Smooth muscle cell of the brain vasculature (primary cell): ENCODE results near the gene BCAS4.
A peak's percentile ranks its signal among the peaks of the same experiment; 100 is the strongest.

ENCODE experiments used
- DNase-seq: peaks from one replicate; pipeline ENCODE4 v3.0.0-alpha.2; 2012; ENCODE audit warnings: low read depth, low spot score

The BCAS4 gene

DNA sequence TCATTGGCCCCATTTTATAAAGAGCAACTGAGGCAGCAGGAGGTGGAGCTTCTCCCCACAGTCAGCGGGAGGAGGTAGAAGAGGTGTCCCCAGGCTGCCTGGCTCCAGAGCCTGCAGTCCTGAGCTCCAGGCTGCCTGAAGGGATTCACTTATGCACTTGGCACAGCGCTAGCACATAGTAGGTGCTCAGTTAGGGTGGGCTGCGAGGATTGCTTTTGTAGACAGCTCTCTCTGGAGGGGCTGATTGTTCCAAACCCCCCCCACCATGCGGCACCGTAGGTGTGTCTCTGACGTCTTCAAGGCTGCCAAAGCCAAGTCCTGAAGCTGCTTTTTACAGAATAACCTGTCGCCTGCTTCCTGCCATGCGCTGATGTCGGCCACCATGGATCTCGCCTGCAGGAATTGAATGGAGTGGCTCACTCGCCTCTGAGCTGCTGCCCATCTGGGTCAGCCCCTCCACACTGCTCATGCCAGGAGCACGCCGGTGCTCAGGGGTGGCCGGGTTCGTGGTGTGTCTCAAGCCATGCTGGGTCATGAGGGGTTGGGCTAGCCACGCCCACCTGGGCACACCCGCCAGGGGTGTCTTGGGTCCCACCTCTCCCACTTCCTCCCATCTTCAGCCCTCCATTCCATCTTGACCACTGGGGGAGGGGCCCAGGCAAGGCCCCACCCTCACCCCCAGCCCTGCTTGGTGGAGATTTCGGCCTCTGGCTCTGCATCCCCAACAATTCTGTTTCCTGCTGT, 59.8 kb downstream of the BCAS4 start:
- DNase-seq = no peak

DNA sequence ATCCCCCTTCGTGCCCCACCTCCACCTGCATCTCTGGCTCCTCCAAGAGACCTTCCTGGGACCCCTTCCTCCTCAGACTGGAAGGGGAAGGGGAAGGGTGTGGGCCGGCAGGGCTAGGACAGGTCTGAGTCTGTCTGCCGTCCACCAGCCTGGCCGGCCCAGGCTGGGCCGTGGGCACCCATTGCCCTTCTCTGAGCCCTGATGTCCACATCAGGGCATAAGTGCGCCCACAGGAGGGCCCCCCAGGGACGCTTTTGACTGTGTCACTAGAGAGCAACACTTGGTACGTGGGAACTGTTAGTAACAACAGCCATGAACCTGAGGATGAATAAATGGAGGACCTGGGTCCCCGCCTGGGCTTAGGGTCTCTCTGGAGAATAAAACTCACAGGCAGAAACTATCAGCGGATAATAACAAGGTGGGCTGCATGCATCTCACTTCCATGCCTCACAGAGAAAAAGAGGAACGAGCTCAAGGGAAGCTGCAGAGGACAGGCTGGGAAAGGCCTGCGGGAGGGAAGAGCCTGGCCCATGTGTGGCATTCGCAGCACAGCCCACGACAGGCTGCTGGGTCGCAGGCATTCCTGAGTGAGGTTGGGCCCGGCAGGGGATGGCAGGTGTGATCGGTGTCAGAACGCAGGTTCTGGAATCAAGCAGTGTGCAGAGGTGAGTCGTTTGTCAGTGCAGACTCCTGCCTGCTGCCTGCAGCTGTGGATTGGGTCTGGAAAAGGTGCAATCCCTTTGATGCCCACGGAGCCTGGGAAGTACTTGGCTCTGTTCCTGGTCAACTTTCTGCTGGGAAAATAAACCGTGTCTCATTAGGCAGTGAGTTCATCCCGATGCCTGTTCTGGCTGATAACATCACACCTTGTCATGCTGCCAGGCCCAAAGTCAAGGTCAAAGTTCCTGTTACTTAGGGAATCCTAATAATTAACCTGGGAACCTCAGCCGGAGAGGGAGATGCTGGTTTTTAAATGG, 60.9 kb downstream of the BCAS4 start:
- DNase-seq = no peak

DNA sequence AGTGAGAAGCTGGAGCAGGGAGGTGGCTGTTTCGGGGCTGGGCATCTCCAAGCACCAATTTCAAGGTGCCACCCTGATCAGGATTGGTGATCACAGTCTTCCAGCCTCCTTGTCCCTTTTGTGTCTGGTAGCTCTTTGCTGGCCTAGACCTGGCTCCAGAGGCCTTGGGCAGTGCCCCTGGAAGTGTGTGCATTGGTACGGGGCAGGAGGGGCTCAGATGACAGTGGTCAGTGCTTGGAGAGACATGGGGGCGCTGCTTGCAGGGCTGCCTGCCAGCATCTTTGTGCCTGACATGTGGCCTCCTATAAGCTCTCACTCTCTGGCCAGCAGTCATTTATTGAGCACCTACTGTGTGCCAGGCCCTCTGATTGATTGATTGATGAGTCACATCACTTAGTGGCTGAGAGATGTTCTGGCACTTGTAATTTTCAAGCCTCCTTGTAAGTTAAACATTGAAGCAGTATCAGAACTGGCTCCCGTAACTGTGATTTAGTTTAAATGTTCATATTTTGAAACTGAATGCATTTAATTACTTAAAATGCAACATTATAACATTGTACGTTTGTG, 61.7 kb downstream of the BCAS4 start:
- no peak for DNase-seq

GRCh38 chr20:50857348-50857747, 62.5 kb downstream of the BCAS4 start:
- no peak for DNase-seq

DNA sequence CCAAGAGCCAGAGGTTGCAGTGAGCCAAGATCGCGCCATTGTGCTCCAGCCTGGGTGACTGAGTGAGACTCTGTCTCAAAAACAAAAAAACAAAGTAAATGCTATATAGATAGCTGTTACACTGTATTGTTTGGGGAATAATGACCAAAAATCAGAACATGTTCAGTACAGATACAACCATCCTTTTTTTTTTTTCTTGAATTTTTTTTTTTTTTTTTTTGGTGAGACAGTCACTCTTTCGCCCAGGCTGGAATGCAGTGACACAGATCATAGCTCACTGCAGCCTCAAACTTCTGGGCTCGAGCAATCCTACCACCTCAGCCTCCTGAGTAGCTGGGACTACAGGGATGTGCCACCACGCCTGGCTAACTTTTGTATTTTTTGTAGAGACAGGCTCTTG, 63.7 kb downstream of the BCAS4 start:
- DNase-seq = no peak

- no peak for DNase-seq
These were observed 64.3 kb downstream of the BCAS4 start for GRCh38 chr20:50859161-50859560.

GRCh38 chr20:50861012-50861411, 66.2 kb downstream of the BCAS4 start:
- no peak for DNase-seq

- no peak for DNase-seq
These were observed 67.7 kb downstream of the BCAS4 start for GRCh38 chr20:50862546-50862945.

- DNase-seq = no peak
These were observed 70.3 kb downstream of the BCAS4 start for GRCh38 chr20:50865114-50865513.

- no peak for DNase-seq
These were observed 70.7 kb downstream of the BCAS4 start for GRCh38 chr20:50865591-50865990.

DNA sequence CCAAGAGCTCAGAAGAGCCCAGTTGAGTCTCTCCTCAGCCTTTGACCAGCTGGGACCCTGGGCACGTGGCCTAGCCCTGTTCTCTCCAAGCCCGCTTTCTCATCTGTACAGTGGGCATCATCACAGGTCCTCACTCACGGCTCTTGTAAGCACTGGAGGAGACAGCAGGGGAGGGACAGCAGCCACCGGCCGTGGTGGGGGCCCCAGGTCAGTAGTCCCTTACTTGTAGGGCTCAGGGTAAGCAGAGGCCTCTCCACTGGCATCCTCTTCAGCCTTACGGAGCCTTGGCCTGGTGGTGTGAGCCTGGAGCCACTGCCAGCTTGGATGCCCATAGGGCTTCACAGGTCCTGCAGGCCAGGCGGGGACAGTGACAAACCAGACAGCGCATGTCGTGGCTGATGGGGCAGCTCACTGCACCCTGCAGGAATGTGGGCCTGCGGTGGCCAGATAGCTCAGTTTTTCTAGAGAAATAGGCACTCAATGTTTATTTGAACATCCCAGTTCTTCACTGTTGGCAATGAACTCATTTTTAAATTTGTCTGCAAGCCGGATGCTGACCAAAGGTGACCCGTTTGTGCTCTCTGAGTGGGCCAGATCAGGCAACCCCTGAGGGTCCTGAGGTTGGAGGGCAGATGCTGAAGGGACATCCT, 71.3 kb downstream of the BCAS4 start:
- no peak for DNase-seq

DNA sequence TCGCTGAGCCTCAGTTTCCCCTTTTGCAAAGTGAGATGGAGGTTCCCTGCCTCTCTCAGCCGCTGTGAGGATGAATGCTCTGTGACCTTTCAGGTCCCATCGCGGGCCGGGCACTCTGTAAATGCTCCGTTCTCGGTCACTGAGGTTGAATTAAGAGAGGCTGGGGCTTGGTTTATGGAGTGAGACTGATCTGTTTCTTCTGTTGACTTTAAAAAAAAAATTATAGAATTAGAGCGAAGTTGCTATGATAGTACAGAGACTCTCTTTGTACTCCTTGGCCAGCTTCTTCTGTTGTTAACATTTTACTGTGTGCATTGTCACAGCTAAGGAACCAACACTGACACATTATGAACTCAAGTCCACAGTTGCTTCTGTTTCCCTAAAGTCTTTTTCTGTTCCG, 72.0 kb downstream of the BCAS4 start:
- DNase-seq = no peak

DNA sequence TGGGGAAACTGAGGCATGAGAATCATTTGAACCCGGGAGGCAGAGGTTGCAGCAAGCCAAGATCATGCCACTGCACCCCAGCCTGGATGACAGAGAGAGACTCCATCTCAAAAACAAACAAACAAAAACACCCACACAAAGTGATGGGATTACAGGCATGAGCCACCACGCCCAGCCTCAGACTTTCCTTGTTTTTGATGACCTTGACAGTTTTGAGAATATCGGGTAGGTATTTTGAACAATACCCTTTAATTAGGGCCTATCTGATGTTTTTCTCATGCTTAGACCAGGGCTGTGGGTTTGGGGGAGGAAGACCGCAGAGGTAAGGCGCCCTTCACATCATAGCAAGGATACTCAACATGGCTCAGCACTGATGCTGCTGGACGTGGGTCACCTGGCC, 72.9 kb downstream of the BCAS4 start:
- DNase-seq = no peak

GRCh38 chr20:50868509-50869495, 73.9 kb downstream of the BCAS4 start:
- no peak for DNase-seq

- peak; percentile 15 for DNase-seq
These were observed 75.8 kb downstream of the BCAS4 start for GRCh38 chr20:50870561-50871161.

DNA sequence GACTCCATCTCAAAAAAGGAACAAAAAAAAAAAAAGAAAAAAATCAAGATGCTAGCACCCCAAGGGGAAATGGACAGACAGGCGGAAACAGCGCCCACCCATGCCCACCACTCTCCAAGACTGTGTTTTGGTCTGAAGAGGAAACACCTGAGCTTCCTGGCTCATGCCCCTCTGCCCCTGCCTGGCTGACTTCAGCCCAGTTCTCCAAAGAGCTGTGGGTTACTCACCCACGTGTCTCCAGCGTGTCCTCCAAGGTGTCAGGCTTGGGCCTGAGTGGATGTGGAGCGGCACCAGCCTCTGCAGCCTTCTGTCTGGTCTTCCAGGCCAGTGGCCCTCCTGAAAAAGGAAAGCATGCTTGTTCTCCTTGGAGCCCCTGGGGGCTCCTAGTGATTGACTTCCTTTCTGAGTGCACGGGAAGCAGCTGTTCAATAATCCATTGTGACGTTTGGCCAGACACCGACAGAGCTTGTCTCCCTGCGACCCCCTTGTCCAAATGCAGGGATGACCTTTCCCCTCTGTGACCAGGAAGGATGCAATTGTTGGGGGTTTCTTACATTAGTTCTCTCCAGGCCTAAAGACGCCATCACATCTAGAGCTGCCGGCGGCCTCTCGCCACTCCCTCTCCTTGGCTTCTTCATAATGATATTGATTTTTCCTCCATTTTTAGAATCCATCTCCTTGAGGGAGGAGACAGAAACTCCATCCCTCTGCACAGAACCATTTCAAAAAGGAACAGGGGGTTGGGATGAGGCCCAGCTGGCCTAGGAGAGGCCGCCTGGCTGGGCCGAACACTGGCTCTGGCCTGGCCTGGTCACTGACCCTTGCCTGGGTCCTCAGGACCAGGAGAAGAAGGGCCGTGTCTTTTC, 77.9 kb downstream of the BCAS4 start:
- DNase-seq = no peak

DNA sequence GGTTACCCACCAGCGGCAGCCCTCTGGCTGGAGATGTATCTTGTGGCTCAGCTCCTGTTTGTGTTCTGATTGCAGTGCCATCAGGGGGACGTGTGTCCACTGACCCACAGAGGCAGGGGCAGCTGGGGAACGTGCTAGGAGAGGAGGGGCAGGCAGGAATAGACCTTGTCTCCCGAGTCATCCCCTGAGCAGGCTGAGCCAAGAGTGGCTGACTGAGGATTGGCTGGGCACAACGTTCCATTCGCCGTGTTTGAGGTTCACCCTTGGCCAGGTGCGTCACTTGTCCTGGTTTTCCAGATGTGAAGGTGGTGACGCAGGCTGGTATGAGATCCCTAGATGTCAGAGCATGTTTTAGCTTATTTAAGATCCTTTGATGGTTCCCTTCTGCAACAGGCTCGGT, 78.7 kb downstream of the BCAS4 start:
- DNase-seq = no peak

- DNase-seq = no peak
These were observed 79.4 kb downstream of the BCAS4 start for GRCh38 chr20:50874111-50874757.
